Mammary epithelial cell (primary cell): ENCODE data around the gene CCDC93.

Source experiments
- CTCF ChIP-seq, 2 donors: IDR thresholded peaks in 1 of 2; conservative IDR thresholded peaks in 1 of 2; 2 replicates each; pipeline ENCODE4 v1.5.1; 2011 to 2012; ENCODE audit warnings: inconsistent platforms in 2 of 2, low read length in 2 of 2, mild to moderate bottlenecking in 2 of 2, control low read depth in 1 of 2, low read depth in 1 of 2; ENCODE audit not compliant: insufficient read depth in 1 of 2; ENCODE audit errors: extremely low read depth in 1 of 2
- EZH2 ChIP-seq: IDR thresholded peaks from 2 replicates; pipeline ENCODE4 v1.6.1; 2012; ENCODE audit warnings: low read length, inconsistent platforms, borderline replicate concordance

GRCh38 chr2:118056165-118056534 is 42.3 kb upstream of the CCDC93 start:
- TF ChIP-seq CTCF (conservative IDR thresholded peaks at IDR 0.05 in 1 of 2, IDR thresholded peaks at IDR 0.05 in 1 of 2; ENCODE audit: extremely low read depth in 1 of 2, insufficient read depth in 1 of 2, low read depth in 1 of 2, low read length in 2 of 2): no peak
- TF ChIP-seq EZH2: no peak
